ENCODE measurements around the gene CENPN.

DNA sequence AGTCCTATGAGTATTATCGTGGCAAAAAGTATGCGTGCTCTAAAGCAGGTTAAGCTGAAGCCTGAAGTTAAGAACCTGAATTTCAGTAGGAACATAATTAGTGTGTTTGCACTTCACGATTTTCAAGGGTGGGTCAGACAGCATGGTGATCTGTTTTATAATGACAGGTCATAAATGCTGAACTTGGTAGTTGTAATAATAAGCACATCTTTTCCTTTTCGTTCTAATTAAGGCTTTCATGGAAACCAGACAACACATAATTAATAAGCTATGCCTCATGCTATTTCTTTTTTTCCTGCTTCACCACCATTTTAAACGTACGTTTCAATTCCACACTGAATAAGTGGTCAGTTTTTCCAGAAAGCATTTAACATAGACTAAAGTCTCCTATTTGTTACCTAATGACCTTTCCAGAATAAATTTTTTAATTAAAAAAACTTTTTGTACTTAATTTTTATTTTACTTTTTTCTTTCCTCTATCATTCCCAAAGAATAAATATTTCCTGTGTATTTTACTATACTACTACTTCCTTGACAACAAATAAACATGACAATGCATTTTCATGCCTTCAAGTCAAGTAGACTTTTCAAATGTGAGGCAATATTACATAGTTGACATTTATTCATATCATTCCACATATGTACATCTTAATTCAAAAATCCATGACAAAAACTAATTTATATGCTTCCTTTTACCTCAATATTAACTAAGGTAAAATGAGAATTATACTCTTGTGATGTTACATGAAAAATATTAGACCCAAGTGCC, 22.7 kb upstream of the CENPN start:
- TF ChIP-seq, protein P1, sequence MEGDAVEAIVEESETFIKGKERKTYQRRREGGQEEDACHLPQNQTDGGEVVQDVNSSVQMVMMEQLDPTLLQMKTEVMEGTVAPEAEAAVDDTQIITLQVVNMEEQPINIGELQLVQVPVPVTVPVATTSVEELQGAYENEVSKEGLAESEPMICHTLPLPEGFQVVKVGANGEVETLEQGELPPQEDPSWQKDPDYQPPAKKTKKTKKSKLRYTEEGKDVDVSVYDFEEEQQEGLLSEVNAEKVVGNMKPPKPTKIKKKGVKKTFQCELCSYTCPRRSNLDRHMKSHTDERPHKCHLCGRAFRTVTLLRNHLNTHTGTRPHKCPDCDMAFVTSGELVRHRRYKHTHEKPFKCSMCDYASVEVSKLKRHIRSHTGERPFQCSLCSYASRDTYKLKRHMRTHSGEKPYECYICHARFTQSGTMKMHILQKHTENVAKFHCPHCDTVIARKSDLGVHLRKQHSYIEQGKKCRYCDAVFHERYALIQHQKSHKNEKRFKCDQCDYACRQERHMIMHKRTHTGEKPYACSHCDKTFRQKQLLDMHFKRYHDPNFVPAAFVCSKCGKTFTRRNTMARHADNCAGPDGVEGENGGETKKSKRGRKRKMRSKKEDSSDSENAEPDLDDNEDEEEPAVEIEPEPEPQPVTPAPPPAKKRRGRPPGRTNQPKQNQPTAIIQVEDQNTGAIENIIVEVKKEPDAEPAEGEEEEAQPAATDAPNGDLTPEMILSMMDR (conservative IDR thresholded peaks at IDR 0.05 in 1 of 2, IDR thresholded peaks at IDR 0.05 in 1 of 2; ENCODE audit: extremely low read depth in 1 of 2, insufficient read depth in 1 of 2, low read depth in 1 of 2, low read length in 2 of 2) = no peak
- no peak for TF ChIP-seq EZH2 (IDR thresholded peaks at IDR 0.05; ENCODE audit: borderline replicate concordance, low read length)
